HCT116 (cell line): ENCODE measurements around the gene RPL3. TPM values are rescaled to one million over a fixed set of nuclear protein-coding genes. Genes with fewer than 3 reads are reported as not detected.

Experiments
- ATAC-seq: fragments of 200-7000 bp; cut with Tn5 transposase; 2 replicates; pipeline ENCODE4 v1.9.1; 2020; ENCODE audit warnings: mild to moderate bottlenecking, moderate library complexity
- BruUV-seq: library from RNA; stranded (reverse); fragments of 400-500 nt; replicated peaks from 2 replicates; lab custom pipeline; 2021; lab: Mats Ljungman, UMichigan
- CTCF ChIA-PET: fragments of 300-600 bp; sonication (Branson Sonifier 250); formaldehyde crosslinking; loops from one replicate; lab custom pipeline; 2021; ENCODE audit warnings: antibody characterized with exemption; lab: Charles Lee
- POLR2A ChIA-PET: fragments of 300-600, 350-600 bp; sonication (Branson Sonifier 250); formaldehyde crosslinking; loops from one replicate; lab custom pipeline; 2021; ENCODE audit warnings: antibody characterized with exemption; lab: Charles Lee
- RAD21 ChIA-PET, 2 experiments: fragments of 300-600 bp; sonication (Branson Sonifier 250); formaldehyde crosslinking; loops; one replicate each; lab custom pipeline; 2023; ENCODE audit warnings: low total read pairs in 2 of 2; ENCODE audit not compliant: uncharacterized antibody in 2 of 2, unreplicated experiment in 2 of 2, low non-redundant PET in 1 of 2; lab: Charles Lee
- DNase-seq: peaks from one replicate; pipeline ENCODE4 v3.0.0-alpha.2; 2010; ENCODE audit warnings: low read depth, low spot score
- H2AFZ ChIP-seq: fragments of 200-600 bp; shearing (Covaris generic), sonication (generic); 2 replicates; pipeline ENCODE4 v1.6.1; 2017; ENCODE audit warnings: low read depth, mixed run types, mixed read lengths, antibody characterized with exemption, low read length; ENCODE audit not compliant: poor library complexity, severe bottlenecking
- H3K27ac ChIP-seq: 2 replicates; pipeline ENCODE4 v1.5.1; 2012; ENCODE audit warnings: low read depth, low read length
- H3K27me3 ChIP-seq: fragments of 200-600 bp; sonication (generic); 2 replicates; pipeline ENCODE4 v1.6.1; 2016; ENCODE audit warnings: mixed run types, low read length, mixed read lengths; ENCODE audit not compliant: insufficient read depth
- H3K36me3 ChIP-seq, 2 experiments: fragments of 200-500 bp in 1 of 2; fragments of 200-600 bp in 1 of 2; sonication (Bioruptor generic) in 1 of 2; sonication (generic) in 1 of 2; 2 replicates each; pipeline versions ENCODE4 v1.5.1 to v1.6.1; 2014 to 2016; ENCODE audit warnings: low read length in 2 of 2, inconsistent platforms in 1 of 2, mixed read lengths in 1 of 2, mixed run types in 1 of 2; ENCODE audit not compliant: insufficient read depth in 2 of 2, control insufficient read depth in 1 of 2
- H3K4me1 ChIP-seq, 2 experiments: fragments of 200-600 bp in 1 of 2; sonication (generic) in 1 of 2; 2 replicates each; pipeline versions ENCODE4 v1.5.1 to v1.6.1; 2012 to 2017; ENCODE audit warnings: low read length in 2 of 2, inconsistent platforms in 1 of 2, mild to moderate bottlenecking in 1 of 2, mixed read lengths in 1 of 2, mixed run types in 1 of 2, moderate library complexity in 1 of 2; ENCODE audit not compliant: insufficient read depth in 2 of 2, control insufficient read depth in 1 of 2
- H3K4me2 ChIP-seq: fragments of 200-600 bp; sonication (generic); 2 replicates; pipeline ENCODE4 v1.6.1; 2017; ENCODE audit warnings: mixed run types, low read length, mixed read lengths
- H3K4me3 ChIP-seq, 2 experiments: fragments of 200-600 bp in 1 of 2; sonication (generic) in 1 of 2; replicated peaks in 1 of 2; 2 replicates each; pipeline ENCODE4 v1.5.1; 2011 to 2016; ENCODE audit warnings: low read length in 2 of 2, control low read depth in 1 of 2, low read depth in 1 of 2, mild to moderate bottlenecking in 1 of 2, mixed read lengths in 1 of 2, mixed run types in 1 of 2
- H3K79me2 ChIP-seq: fragments of 200-600 bp; sonication (generic); 2 replicates; pipeline ENCODE4 v1.6.1; 2017; ENCODE audit warnings: mild to moderate bottlenecking, mixed run types, low read length, moderate library complexity, mixed read lengths; ENCODE audit not compliant: insufficient read depth
- H3K9ac ChIP-seq: fragments of 200-600 bp; sonication (generic); 2 replicates; pipeline ENCODE4 v1.6.1; 2016; ENCODE audit warnings: low read length, mixed read lengths
- H3K9me2 ChIP-seq: fragments of 200-600 bp; sonication (generic), shearing (Covaris generic); 2 replicates; pipeline ENCODE4 v1.6.1; 2017; ENCODE audit warnings: mixed run types, mild to moderate bottlenecking, moderate library complexity; ENCODE audit not compliant: insufficient read depth
- H3K9me3 ChIP-seq, 2 experiments: fragments of 200-500 bp in 1 of 2; fragments of 200-600 bp in 1 of 2; sonication (Bioruptor generic) in 1 of 2; sonication (generic) in 1 of 2; 2 replicates each; pipeline ENCODE4 v1.6.1; 2014 to 2017; ENCODE audit warnings: low read length in 2 of 2, mixed read lengths in 2 of 2, inconsistent platforms in 1 of 2, low read depth in 1 of 2, mild to moderate bottlenecking in 1 of 2, mixed run types in 1 of 2, moderate library complexity in 1 of 2; ENCODE audit not compliant: control insufficient read depth in 1 of 2, insufficient read depth in 1 of 2
- H4K20me1 ChIP-seq: fragments of 200-600 bp; sonication (generic), shearing (Covaris generic); 2 replicates; pipeline ENCODE4 v1.6.1; 2017; ENCODE audit warnings: mixed run types, mild to moderate bottlenecking, moderate library complexity; ENCODE audit not compliant: insufficient read depth
- EGR1 ChIP-seq: IDR thresholded peaks from 2 replicates; pipeline ENCODE4 v1.6.1; 2012; ENCODE audit warnings: low read depth
- EZH2phosphoT487 ChIP-seq: fragments of 200-600 bp; IDR thresholded peaks from 2 replicates; pipeline ENCODE4 v1.6.1; 2018; ENCODE audit warnings: antibody characterized with exemption, borderline replicate concordance
- POLR2AphosphoS5 ChIP-seq: IDR thresholded peaks from 2 replicates; pipeline ENCODE4 v1.6.1; 2011; ENCODE audit warnings: mild to moderate bottlenecking, low read depth, low read length, moderate library complexity
- SIN3A ChIP-seq: IDR thresholded peaks from 2 replicates; pipeline ENCODE4 v1.6.1; 2012; ENCODE audit warnings: low read depth
- SRF ChIP-seq: IDR thresholded peaks from 2 replicates; pipeline ENCODE4 v1.6.1; 2012; ENCODE audit warnings: low read depth
- TCF7L2 ChIP-seq: IDR thresholded peaks from 2 replicates; pipeline ENCODE4 v1.7.0; 2011; ENCODE audit warnings: borderline replicate concordance, inconsistent platforms; ENCODE audit not compliant: insufficient read depth, insufficient read length; ENCODE audit errors: extremely low read depth
- ZFX ChIP-seq: fragments of 450-650 bp; IDR thresholded peaks from 2 replicates; pipeline ENCODE4 v1.6.1; 2017
- intact Hi-C: fragments of 100-400 bp; cut with micrococcal nuclease; formaldehyde crosslinking; loops from 2 replicates; pipeline ENCODE4 v1.10.0; 2022
- total RNA-seq: library from RNA; stranded (reverse); gene quantifications from one replicate; pipeline ENCODE4 v1.2.1, GENCODE V29; 2021; ENCODE audit not compliant: unreplicated experiment
- TF ChIP-seq, protein P1 (sequence below): IDR thresholded peaks from 2 replicates; pipeline ENCODE4 v1.6.1; 2012; ENCODE audit warnings: low read depth
- TF ChIP-seq, protein P2 (sequence below), 3 experiments: fragments of 200-600 bp in 1 of 3; sonication (generic) in 1 of 3; IDR thresholded peaks in 2 of 3; conservative IDR thresholded peaks in 1 of 3; 2 replicates each; pipeline ENCODE4 v1.5.1; 2012 to 2017; ENCODE audit warnings: low read depth in 2 of 3, low read length in 2 of 3, antibody characterized with exemption in 1 of 3, borderline replicate concordance in 1 of 3, control low read depth in 1 of 3, mild to moderate bottlenecking in 1 of 3, mixed read lengths in 1 of 3, mixed run types in 1 of 3, moderate library complexity in 1 of 3; ENCODE audit not compliant: insufficient read depth in 1 of 3
- TF ChIP-seq, protein P3 (sequence below): IDR thresholded peaks from 2 replicates; pipeline ENCODE4 v1.6.1; 2012
- TF ChIP-seq, protein P4 (sequence below): IDR thresholded peaks from 2 replicates; pipeline ENCODE4 v1.6.1; 2012
- TF ChIP-seq, protein P5 (sequence below): IDR thresholded peaks from 2 replicates; pipeline ENCODE4 v1.6.1; 2011; ENCODE audit warnings: mild to moderate bottlenecking, low read length, moderate library complexity; ENCODE audit not compliant: insufficient replicate concordance; ENCODE audit errors: extremely low read depth

Gene RPL3
- total RNA-seq, 1 experiment from 2014 or later = 2,966 TPM

DNA sequence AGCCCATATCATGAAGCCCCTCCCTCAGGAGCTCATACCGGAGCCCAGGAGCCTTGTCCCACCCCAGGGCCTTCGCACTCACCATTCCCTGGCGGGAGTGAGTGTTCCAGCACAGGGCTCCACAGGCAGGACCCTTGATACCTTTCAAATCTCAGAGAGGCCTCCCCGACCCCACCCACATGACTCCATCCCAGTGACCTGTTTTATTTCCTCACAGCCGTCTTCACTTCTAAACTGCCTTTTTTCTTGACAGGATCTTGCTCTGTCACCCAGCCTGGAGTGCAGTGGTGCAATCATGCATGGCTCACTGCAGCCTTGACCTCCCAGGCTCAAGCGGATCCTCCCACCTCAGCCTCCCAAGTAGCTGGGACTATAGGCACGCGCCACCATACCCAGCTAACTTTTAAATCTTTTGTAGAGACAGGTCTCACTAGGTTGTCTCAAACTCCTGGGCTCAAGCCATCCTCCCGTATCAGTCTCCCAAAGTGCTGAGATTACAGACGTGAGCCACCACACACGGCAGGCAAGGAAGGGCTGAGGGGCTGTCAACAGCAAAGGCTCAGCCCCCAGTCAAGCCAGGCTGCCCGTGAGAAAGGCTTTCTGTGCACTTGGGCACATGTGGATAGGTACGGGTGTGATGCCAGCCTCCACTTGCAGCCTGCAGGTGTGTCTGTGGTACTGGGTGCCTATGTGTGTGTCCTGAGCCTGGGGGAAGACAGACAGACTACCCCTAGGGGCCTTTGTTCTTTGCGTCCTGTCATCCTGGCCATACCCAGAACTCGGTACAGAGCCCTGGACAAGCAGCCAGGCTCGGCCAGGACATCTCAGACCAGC, 9.3 kb downstream of the RPL3 start:
- Histone ChIP-seq H2AFZ (no peak overlapping the region), H3K9ac (peak overlapping the region; percentile 62), H3K4me1 (peaks cover 45 to 85% of the 10 kb centered on the region in 2 experiments), H3K9me3 (no peaks in the 10 kb centered on the region), H3K27me3 (no peaks in the 10 kb centered on the region), H3K4me3 (no peak overlapping the region; a peak in 1 of 4 replicates), H3K79me2 (peaks cover 22% of the 10 kb centered on the region), H3K9me2 (no peaks in the 10 kb centered on the region), H3K4me2 (peak overlapping the region; percentile 83), H3K36me3 (peaks cover 19 to 33% of the 10 kb centered on the region in 2 experiments; a peak in 3 of 4 replicates), H4K20me1 (peaks cover 23% of the 10 kb centered on the region; the same call in 1 of the 2 replicates), H3K27ac (peak overlapping the region; percentile 85)
- TF ChIP-seq POLR2AphosphoS5 (no peak), SRF (no peak), ZFX (no peak), SIN3A (no peak), EZH2phosphoT487 (no peak), TCF7L2 (no peak), EGR1 (no peak)
- TF ChIP-seq, protein P1, sequence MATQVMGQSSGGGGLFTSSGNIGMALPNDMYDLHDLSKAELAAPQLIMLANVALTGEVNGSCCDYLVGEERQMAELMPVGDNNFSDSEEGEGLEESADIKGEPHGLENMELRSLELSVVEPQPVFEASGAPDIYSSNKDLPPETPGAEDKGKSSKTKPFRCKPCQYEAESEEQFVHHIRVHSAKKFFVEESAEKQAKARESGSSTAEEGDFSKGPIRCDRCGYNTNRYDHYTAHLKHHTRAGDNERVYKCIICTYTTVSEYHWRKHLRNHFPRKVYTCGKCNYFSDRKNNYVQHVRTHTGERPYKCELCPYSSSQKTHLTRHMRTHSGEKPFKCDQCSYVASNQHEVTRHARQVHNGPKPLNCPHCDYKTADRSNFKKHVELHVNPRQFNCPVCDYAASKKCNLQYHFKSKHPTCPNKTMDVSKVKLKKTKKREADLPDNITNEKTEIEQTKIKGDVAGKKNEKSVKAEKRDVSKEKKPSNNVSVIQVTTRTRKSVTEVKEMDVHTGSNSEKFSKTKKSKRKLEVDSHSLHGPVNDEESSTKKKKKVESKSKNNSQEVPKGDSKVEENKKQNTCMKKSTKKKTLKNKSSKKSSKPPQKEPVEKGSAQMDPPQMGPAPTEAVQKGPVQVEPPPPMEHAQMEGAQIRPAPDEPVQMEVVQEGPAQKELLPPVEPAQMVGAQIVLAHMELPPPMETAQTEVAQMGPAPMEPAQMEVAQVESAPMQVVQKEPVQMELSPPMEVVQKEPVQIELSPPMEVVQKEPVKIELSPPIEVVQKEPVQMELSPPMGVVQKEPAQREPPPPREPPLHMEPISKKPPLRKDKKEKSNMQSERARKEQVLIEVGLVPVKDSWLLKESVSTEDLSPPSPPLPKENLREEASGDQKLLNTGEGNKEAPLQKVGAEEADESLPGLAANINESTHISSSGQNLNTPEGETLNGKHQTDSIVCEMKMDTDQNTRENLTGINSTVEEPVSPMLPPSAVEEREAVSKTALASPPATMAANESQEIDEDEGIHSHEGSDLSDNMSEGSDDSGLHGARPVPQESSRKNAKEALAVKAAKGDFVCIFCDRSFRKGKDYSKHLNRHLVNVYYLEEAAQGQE = no peak
- TF ChIP-seq, protein P2, sequence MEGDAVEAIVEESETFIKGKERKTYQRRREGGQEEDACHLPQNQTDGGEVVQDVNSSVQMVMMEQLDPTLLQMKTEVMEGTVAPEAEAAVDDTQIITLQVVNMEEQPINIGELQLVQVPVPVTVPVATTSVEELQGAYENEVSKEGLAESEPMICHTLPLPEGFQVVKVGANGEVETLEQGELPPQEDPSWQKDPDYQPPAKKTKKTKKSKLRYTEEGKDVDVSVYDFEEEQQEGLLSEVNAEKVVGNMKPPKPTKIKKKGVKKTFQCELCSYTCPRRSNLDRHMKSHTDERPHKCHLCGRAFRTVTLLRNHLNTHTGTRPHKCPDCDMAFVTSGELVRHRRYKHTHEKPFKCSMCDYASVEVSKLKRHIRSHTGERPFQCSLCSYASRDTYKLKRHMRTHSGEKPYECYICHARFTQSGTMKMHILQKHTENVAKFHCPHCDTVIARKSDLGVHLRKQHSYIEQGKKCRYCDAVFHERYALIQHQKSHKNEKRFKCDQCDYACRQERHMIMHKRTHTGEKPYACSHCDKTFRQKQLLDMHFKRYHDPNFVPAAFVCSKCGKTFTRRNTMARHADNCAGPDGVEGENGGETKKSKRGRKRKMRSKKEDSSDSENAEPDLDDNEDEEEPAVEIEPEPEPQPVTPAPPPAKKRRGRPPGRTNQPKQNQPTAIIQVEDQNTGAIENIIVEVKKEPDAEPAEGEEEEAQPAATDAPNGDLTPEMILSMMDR (IDR thresholded peaks at IDR 0.05 in 2 of 3, conservative IDR thresholded peaks at IDR 0.05 in 1 of 3; ENCODE audit: borderline replicate concordance in 1 of 3, insufficient read depth in 1 of 3, low read depth in 2 of 3, low read length in 2 of 3) = no peak
- TF ChIP-seq, protein P3, sequence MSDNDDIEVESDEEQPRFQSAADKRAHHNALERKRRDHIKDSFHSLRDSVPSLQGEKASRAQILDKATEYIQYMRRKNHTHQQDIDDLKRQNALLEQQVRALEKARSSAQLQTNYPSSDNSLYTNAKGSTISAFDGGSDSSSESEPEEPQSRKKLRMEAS = no peak
- TF ChIP-seq, protein P4, sequence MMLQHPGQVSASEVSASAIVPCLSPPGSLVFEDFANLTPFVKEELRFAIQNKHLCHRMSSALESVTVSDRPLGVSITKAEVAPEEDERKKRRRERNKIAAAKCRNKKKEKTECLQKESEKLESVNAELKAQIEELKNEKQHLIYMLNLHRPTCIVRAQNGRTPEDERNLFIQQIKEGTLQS = no peak
- TF ChIP-seq, protein P5, sequence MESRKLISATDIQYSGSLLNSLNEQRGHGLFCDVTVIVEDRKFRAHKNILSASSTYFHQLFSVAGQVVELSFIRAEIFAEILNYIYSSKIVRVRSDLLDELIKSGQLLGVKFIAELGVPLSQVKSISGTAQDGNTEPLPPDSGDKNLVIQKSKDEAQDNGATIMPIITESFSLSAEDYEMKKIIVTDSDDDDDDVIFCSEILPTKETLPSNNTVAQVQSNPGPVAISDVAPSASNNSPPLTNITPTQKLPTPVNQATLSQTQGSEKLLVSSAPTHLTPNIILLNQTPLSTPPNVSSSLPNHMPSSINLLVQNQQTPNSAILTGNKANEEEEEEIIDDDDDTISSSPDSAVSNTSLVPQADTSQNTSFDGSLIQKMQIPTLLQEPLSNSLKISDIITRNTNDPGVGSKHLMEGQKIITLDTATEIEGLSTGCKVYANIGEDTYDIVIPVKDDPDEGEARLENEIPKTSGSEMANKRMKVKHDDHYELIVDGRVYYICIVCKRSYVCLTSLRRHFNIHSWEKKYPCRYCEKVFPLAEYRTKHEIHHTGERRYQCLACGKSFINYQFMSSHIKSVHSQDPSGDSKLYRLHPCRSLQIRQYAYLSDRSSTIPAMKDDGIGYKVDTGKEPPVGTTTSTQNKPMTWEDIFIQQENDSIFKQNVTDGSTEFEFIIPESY = no peak
- POLR2A ChIA-PET = interaction anchor here (0.8 to 3.7 kb wide), 20 partner anchors 9 to 219 kb away, joined by 3 to 54 read pairs (median 5); partner anchors contain the start of genes ATF4, PDGFB and RPL3
- intact Hi-C loops = loop anchor here (1.0 to 5.0 kb wide), 4 partner anchors 69 to 438 kb away; partner anchors contain the start of gene CBX6
- RAD21 ChIA-PET = interaction anchor here (0.8 to 1.7 kb wide), 11 partner anchors 18 to 175 kb away, joined by 3 to 12 read pairs (median 3); no protein-coding TSS in a partner anchor
- CTCF ChIA-PET = interaction anchor here (0.6 to 4.6 kb wide), 15 partner anchors 8 to 175 kb away, joined by 3 to 63 read pairs (median 3); partner anchors contain the start of gene RPL3
- peak; percentile 1; the same call in 1 of the 2 replicates for ATAC-seq
- DNase-seq = no peak
- no TSS peak for BruUV-seq
